Kidney (tissue), 14 donors: Measurements from ENCODE around the gene ADARB2. TPM values are rescaled to one million over a fixed set of nuclear protein-coding genes. Genes with fewer than 3 reads are reported as not detected.

Experiments
- DNase-seq, 5 donors: peaks; one replicate each; pipeline ENCODE4 v3.0.0-alpha.2; 2013 to 2020
- FAIRE-seq: peaks from 2 replicates; lab custom pipeline; 2012; peaks lifted over from hg19 to GRCh38; lab: Jason Lieb, UNC
- H3K27ac ChIP-seq, 2 donors: one replicate each; pipeline ENCODE4 v1.7.0; 2013; ENCODE audit warnings: low read depth in 2 of 2, low read length in 2 of 2, inconsistent platforms in 1 of 2
- H3K27me3 ChIP-seq: one replicate; pipeline ENCODE4 v1.7.1; 2013; ENCODE audit warnings: low read length, inconsistent platforms; ENCODE audit not compliant: control insufficient read depth, insufficient read depth
- H3K36me3 ChIP-seq, 3 donors: one replicate each; pipeline versions ENCODE4 v1.7.0 to v1.7.1; 2013; ENCODE audit warnings: low read length in 3 of 3, control low read depth in 1 of 3, inconsistent platforms in 1 of 3; ENCODE audit not compliant: insufficient read depth in 3 of 3, control insufficient read depth in 2 of 3
- H3K4me1 ChIP-seq, 3 donors: one replicate each; pipeline versions ENCODE4 v1.7.0 to v1.7.1; 2013; ENCODE audit warnings: low read length in 3 of 3, inconsistent platforms in 1 of 3, low read depth in 1 of 3; ENCODE audit not compliant: control insufficient read depth in 2 of 3, insufficient read depth in 2 of 3
- H3K4me3 ChIP-seq, 3 donors: one replicate each; pipeline versions ENCODE4 v1.7.0 to v1.8.1; 2013; ENCODE audit warnings: low read length in 3 of 3, control low read depth in 1 of 3, inconsistent platforms in 1 of 3
- H3K9ac ChIP-seq, 3 donors: one replicate each; pipeline versions ENCODE4 v1.7.0 to v1.7.1; 2013; ENCODE audit warnings: low read length in 3 of 3, control low read depth in 1 of 3, inconsistent platforms in 1 of 3
- H3K9me3 ChIP-seq, 3 donors: one replicate each; pipeline versions ENCODE4 v1.7.0 to v1.7.1; 2013; ENCODE audit warnings: low read length in 3 of 3, control low read depth in 1 of 3, inconsistent platforms in 1 of 3; ENCODE audit not compliant: control insufficient read depth in 2 of 3, insufficient read depth in 1 of 3
- intact Hi-C: fragments of 100-400 bp; cut with DNase I; formaldehyde crosslinking; loops from one replicate; pipeline ENCODE4 v1.11.1; 2022
- polyA plus RNA-seq: library from polyadenylated mRNA; stranded (reverse); fragments of 350-450 nt; fragmentation: Illumina TruSeq; extraction: RNeasy Lipid Tissue Mini Kit (QIAGEN cat#74804); gene quantifications from one replicate; pipeline ENCODE4 v1.2.3, GENCODE V29; 2014; ENCODE audit warnings: low read depth, low replicate concordance; ENCODE audit not compliant: insufficient read depth
- total RNA-seq: library from RNA; stranded (reverse); fragmentation: NEBNext Ultra II Directional; extraction: Animal tissue kit (Norgen Biotek cat#: 25700); gene quantifications from one replicate; pipeline ENCODE4 v1.2.1, GENCODE V29; 2021
- TF ChIP-seq, protein P1 (sequence below): IDR thresholded peaks from 3 replicates; pipeline ENCODE4 v1.5.1; 2012; ENCODE audit warnings: mild to moderate bottlenecking, moderate library complexity, borderline replicate concordance; ENCODE audit not compliant: insufficient read depth; ENCODE audit errors: extremely low read depth
- donor health status: control.
- donor health status: control.
- donor health status: control.
- donor health status: control.
- donor health status: control.
- donor health status: DM: yes; HTN: yes; CAD: no.
- donor health status: Normal renal cell carcinoma (clear cell type).

The ADARB2 gene
- total and polyA plus RNA-seq, 2 donors from 2014 or later = 1.0 to 1.3 TPM

DNA sequence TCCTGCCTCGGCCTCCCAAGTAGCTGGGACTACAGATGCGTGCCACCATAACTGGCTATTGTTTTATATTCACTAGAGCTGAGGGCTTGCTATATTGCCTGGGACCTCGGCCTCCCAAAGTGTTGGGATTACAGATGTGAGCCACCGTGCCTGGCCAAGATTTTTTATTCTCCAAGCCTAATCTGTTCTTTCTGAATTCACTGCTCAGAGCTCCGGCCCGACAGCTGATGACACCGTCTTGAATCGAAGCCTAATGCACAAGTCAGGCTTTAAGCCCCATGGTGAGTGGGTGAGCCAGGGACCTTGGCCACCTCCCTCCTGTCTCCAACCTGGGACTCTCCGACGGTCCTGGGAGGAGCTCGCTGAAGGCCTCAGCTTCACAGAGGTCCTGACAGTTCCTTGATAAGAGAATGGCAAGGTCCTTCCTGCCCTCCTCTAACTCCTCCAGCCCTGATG is 342.3 kb downstream of the ADARB2 start:
- Histone ChIP-seq H3K4me3 (no peak overlapping the region), H3K27ac (no peak overlapping the region), H3K9ac (no peak overlapping the region), H3K27me3 (no peaks in the 10 kb centered on the region), H3K9me3 (no peaks in the 10 kb centered on the region), H3K36me3 (no peaks in the 10 kb centered on the region), H3K4me1 (no peaks in the 10 kb centered on the region)
- FAIRE-seq = no peak
- TF ChIP-seq, protein P1, sequence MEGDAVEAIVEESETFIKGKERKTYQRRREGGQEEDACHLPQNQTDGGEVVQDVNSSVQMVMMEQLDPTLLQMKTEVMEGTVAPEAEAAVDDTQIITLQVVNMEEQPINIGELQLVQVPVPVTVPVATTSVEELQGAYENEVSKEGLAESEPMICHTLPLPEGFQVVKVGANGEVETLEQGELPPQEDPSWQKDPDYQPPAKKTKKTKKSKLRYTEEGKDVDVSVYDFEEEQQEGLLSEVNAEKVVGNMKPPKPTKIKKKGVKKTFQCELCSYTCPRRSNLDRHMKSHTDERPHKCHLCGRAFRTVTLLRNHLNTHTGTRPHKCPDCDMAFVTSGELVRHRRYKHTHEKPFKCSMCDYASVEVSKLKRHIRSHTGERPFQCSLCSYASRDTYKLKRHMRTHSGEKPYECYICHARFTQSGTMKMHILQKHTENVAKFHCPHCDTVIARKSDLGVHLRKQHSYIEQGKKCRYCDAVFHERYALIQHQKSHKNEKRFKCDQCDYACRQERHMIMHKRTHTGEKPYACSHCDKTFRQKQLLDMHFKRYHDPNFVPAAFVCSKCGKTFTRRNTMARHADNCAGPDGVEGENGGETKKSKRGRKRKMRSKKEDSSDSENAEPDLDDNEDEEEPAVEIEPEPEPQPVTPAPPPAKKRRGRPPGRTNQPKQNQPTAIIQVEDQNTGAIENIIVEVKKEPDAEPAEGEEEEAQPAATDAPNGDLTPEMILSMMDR = no peak
- DNase-seq = no peak
- intact Hi-C loops = no loop called here

DNA sequence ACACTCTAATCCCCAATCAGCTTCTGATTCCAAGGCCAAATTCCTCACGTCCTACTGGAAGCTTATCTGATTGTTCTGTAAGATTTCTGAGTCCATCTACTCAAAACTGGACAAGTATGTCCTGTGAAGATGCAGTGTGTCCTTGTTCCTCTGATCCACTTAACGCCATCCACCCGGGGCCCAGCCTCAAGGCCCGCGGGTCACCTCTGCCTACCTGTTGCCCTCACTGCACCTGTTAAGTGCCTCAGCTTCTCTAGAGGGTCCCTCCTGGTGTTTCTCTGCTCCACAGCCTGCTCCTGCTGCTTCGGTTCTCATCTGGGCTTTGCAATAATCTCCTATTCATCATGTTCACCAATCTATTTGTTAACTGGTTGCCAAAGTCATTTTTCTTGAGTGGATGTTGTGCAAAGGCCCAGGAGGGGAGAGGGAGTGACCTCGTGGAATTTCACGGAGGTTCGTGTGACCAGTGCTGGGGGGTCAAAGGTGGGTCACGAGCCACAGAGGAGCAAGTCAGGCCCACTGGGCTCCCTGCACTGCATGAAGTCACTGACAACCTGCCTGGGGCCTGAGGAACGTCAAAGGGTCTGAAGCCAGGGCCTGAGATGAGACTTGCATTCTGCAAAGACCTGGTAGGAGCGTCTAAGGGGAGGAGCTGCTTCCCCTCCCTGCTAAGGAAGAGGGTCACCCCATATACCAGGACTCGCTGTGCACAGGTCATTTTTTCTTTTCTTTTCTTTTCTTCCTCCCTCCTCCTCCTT is 343.0 kb downstream of the ADARB2 start:
- Histone ChIP-seq H3K4me1 (no peaks in the 10 kb centered on the region), H3K9me3 (no peaks in the 10 kb centered on the region), H3K27ac (no peak overlapping the region), H3K9ac (no peak overlapping the region), H3K4me3 (no peak overlapping the region), H3K27me3 (no peaks in the 10 kb centered on the region), H3K36me3 (no peaks in the 10 kb centered on the region)
- DNase-seq (no peak), FAIRE-seq (no peak)
- TF ChIP-seq, protein P1 = no peak
- intact Hi-C loops = no loop called here

DNA sequence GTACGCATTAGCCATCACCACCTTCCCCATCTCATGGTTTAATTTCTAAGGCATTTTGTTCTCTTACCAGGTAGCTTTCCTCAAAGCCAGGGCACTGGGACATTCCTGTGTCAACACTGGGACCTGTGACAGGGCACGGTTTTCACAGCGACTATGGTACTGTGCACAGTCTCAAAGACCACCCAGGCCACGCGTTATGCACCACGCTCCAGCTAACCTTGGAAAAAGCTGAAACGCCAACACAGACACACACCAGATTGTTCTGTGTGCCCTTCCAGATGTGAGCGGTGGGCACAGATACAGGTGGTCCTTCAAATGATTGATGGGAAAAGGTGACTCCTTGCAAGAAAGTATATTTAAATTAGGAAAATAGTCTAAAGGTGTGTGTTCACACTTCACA is 343.8 kb downstream of the ADARB2 start:
- H3K9me3 ChIP-seq = no peaks in the 10 kb centered on the region
- no peaks in the 10 kb centered on the region for H3K4me1 ChIP-seq
- H3K27ac ChIP-seq = no peak overlapping the region
- TF ChIP-seq, protein P1 = no peak
- intact Hi-C loops = no loop called here
- DNase-seq = no peak
- H3K4me3 ChIP-seq = no peak overlapping the region
- no peak for FAIRE-seq
- no peaks in the 10 kb centered on the region for H3K27me3 ChIP-seq
- no peaks in the 10 kb centered on the region for H3K36me3 ChIP-seq
- H3K9ac ChIP-seq = no peak overlapping the region
